HepG2 (cell line): ENCODE results near the gene GAS2L1. TPM values are rescaled to one million over a fixed set of nuclear protein-coding genes. Genes with fewer than 3 reads are reported as not detected.

Experiments
- ATAC-seq: fragments of 200-7000 bp; cut with Tn5 transposase; 3 replicates; pipeline ENCODE4 v1.9.1; 2020; ENCODE audit warnings: mild to moderate bottlenecking, moderate library complexity
- BruUV-seq: library from RNA; stranded (reverse); fragments of 400-500 nt; replicated peaks from 2 replicates; lab custom pipeline; 2021; lab: Mats Ljungman, UMichigan
- CTCF ChIA-PET: fragments of 300-600 bp; formaldehyde crosslinking; extraction: SDS; loops from one replicate; lab custom pipeline; 2021; ENCODE audit warnings: low total read pairs, inconsistent platforms, low intra/inter-chr PET ratio; lab: Yijun Ruan, JAX
- POLR2A ChIA-PET: fragments of 350-600 bp; sonication (Branson Sonifier 250); formaldehyde crosslinking; loops from one replicate; lab custom pipeline; 2020; ENCODE audit warnings: antibody characterized with exemption, inconsistent platforms; lab: Yijun Ruan, JAX
- DNase-seq: peaks from one replicate; pipeline ENCODE4 v3.0.0-alpha.2; 2015; ENCODE audit warnings: low spot score
- FAIRE-seq: peaks from 3 replicates; lab custom pipeline; 2011; peaks lifted over from hg19 to GRCh38; lab: Jason Lieb, UNC
- H2AFZ ChIP-seq: one replicate; pipeline ENCODE4 v1.6.1; 2011; ENCODE audit warnings: low read length, inconsistent platforms
- H3K27ac ChIP-seq: fragments of 300-600 bp; 3 replicates; pipeline ENCODE4 v1.8.0; 2011; ENCODE audit warnings: mixed run types, mild to moderate bottlenecking, mixed read lengths, low read length, inconsistent platforms; ENCODE audit not compliant: insufficient read depth; ENCODE audit errors: extremely low read length
- H3K27me3 ChIP-seq, 2 experiments: fragments of 200-600 bp in 1 of 2; 2 replicates in 1 of 2; 3 replicates in 1 of 2; pipeline versions ENCODE4 v1.6.0 to v1.8.0; 2011; ENCODE audit warnings: low read length in 2 of 2, mild to moderate bottlenecking in 2 of 2, moderate library complexity in 2 of 2, inconsistent platforms in 1 of 2; ENCODE audit not compliant: insufficient read depth in 2 of 2, control insufficient read depth in 1 of 2
- H3K36me3 ChIP-seq, 2 experiments: fragments of 200-600 bp in 1 of 2; replicated peaks in 1 of 2; 2 replicates in 1 of 2; 3 replicates in 1 of 2; pipeline versions ENCODE4 v1.5.1 to v1.8.0; 2011; ENCODE audit warnings: low read length in 2 of 2, inconsistent platforms in 1 of 2; ENCODE audit not compliant: insufficient read depth in 2 of 2, control insufficient read depth in 1 of 2
- H3K4me1 ChIP-seq: 2 replicates; pipeline ENCODE4 v1.5.1; 2012; ENCODE audit warnings: low read length, inconsistent platforms; ENCODE audit not compliant: insufficient read depth
- H3K4me2 ChIP-seq: 2 replicates; pipeline ENCODE4 v1.6.0; 2011; ENCODE audit warnings: low read depth, low read length, inconsistent platforms
- H3K4me3 ChIP-seq, 3 experiments: fragments of 200-600 bp in 1 of 3; sonication (generic), shearing (Covaris generic) in 1 of 3; replicated peaks in 1 of 3; 2 replicates each; pipeline ENCODE4 v1.5.1; 2011 to 2016; ENCODE audit warnings: low read length in 3 of 3, inconsistent platforms in 2 of 3, low read depth in 2 of 3, mild to moderate bottlenecking in 2 of 3, control low read depth in 1 of 3, mixed read lengths in 1 of 3; ENCODE audit not compliant: insufficient read depth in 1 of 3
- H3K79me2 ChIP-seq: one replicate; pipeline ENCODE4 v1.6.1; 2011; ENCODE audit warnings: low read length, inconsistent platforms; ENCODE audit not compliant: insufficient read depth
- H3K9ac ChIP-seq: 2 replicates; pipeline ENCODE4 v1.6.0; 2011; ENCODE audit warnings: mild to moderate bottlenecking, low read depth, low read length, inconsistent platforms; ENCODE audit not compliant: insufficient read depth
- H3K9me3 ChIP-seq: 2 replicates; pipeline ENCODE4 v1.5.1; 2012; ENCODE audit warnings: mild to moderate bottlenecking, low read length
- H4K20me1 ChIP-seq: 2 replicates; pipeline ENCODE4 v1.6.0; 2011; ENCODE audit warnings: inconsistent platforms, mild to moderate bottlenecking, low read length, moderate library complexity; ENCODE audit not compliant: insufficient read depth
- CCAR2 ChIP-seq: fragments of 200-400 bp; formaldehyde crosslinking; optimal IDR thresholded peaks from 2 replicates; pipeline ENCODE3; 2018; ENCODE audit warnings: low read depth, mild to moderate bottlenecking, low read length, moderate library complexity
- KLF9 ChIP-seq: IDR thresholded peaks from 2 replicates; pipeline ENCODE4 v1.6.1; 2016; ENCODE audit warnings: low read depth
- MIER2 ChIP-seq: IDR thresholded peaks from 2 replicates; pipeline ENCODE4 v1.6.1; 2016; ENCODE audit warnings: missing biosample characterization, missing genetic modification reagents
- MXI1 ChIP-seq: IDR thresholded peaks from 3 replicates; pipeline ENCODE4 v1.6.1; 2012; ENCODE audit warnings: low read depth, low read length, inconsistent platforms, borderline replicate concordance
- SKI ChIP-seq: fragments of 450-650 bp; IDR thresholded peaks from one replicate; pipeline ENCODE4 v1.6.1; 2018; ENCODE audit warnings: mild to moderate bottlenecking; ENCODE audit not compliant: partially characterized antibody
- SUZ12 ChIP-seq: fragments of 150-350 bp; IDR thresholded peaks from 2 replicates; pipeline ENCODE4 v1.6.1; 2014; ENCODE audit warnings: low read depth, low read length
- ZHX1 ChIP-seq: sonication (generic); formaldehyde crosslinking; IDR thresholded peaks from 2 replicates; pipeline ENCODE4 v1.8.1; 2022; ENCODE audit warnings: low read depth, mild to moderate bottlenecking, missing genetic modification reagents
- ZMYM2 ChIP-seq: sonication (generic); formaldehyde crosslinking; IDR thresholded peaks from 2 replicates; pipeline ENCODE4 v1.8.0; 2022; ENCODE audit warnings: mild to moderate bottlenecking, missing genetic modification reagents
- ZNF331 ChIP-seq: sonication (generic); formaldehyde crosslinking; IDR thresholded peaks from 2 replicates; pipeline ENCODE4 v1.4.0; 2020; ENCODE audit warnings: missing genetic modification reagents
- ZNF451 ChIP-seq: sonication (generic); formaldehyde crosslinking; IDR thresholded peaks from 2 replicates; pipeline ENCODE4 v1.5.0; 2020; ENCODE audit warnings: mild to moderate bottlenecking, missing genetic modification reagents
- ZNF530 ChIP-seq: sonication (generic); formaldehyde crosslinking; IDR thresholded peaks from 2 replicates; pipeline ENCODE4 v1.5.0; 2020; ENCODE audit warnings: low read depth, mild to moderate bottlenecking, missing genetic modification reagents
- ZNF609 ChIP-seq: sonication (generic); formaldehyde crosslinking; IDR thresholded peaks from 2 replicates; pipeline ENCODE4 v1.4.0; 2020; ENCODE audit warnings: mild to moderate bottlenecking, missing genetic modification reagents, borderline replicate concordance
- ZSCAN22 ChIP-seq: sonication (generic); formaldehyde crosslinking; IDR thresholded peaks from 2 replicates; pipeline ENCODE4 v1.4.0; 2020; ENCODE audit warnings: mild to moderate bottlenecking, missing genetic modification reagents
- WGBS: methylation state at CpG from one replicate; pipeline ENCODE4 v1.1.6; 2017; ENCODE audit warnings: low lambda C conversion rate; 5-methylcytosine and 5-hydroxymethylcytosine counted together
- in situ Hi-C: cut with HindIII; loops from 2 replicates; pipeline ENCODE4 v1.10.0; 2017; ENCODE audit warnings: low pct_unique_long_range_greater_than_20kb; ENCODE audit not compliant: extremely low pct_ligation_motif_present
- intact Hi-C: fragments of 100-400 bp; cut with micrococcal nuclease; formaldehyde crosslinking; loops from one replicate; pipeline ENCODE4 v1.10.0; 2022; ENCODE audit not compliant: unreplicated experiment
- polyA plus RNA-seq, 8 experiments: library from polyadenylated mRNA; depleted of rRNA in 3 of 8; stranded (reverse) in 7 of 8; unstranded in 1 of 8; fragments of >200 nt; fragmentation: Illumina TruSeq in 4 of 8; extraction: Trizol in 4 of 8; gene quantifications; 2 replicates each; pipeline versions ENCODE4 v1.2.1 to v1.2.3, GENCODE V29; 2011 to 2016; ENCODE audit warnings: low read depth in 4 of 8, missing spikeins in 1 of 8, mixed read lengths in 1 of 8; ENCODE audit not compliant: insufficient read depth in 1 of 8
- total RNA-seq, 5 experiments: library from RNA; depleted of rRNA; stranded (reverse); fragments of >200 nt; fragmentation: Illumina TruSeq; extraction: Trizol; gene quantifications; 2 replicates each; pipeline ENCODE4 v1.2.3, GENCODE V29; 2016; ENCODE audit warnings: low read depth in 1 of 5

Gene GAS2L1
- total and polyA plus RNA-seq, 2 of the 13 experiments (the other 11 are each of a cell fraction or from before 2014, with no cell fraction given), result 1.8 to 3.3 TPM

- no peak for ATAC-seq
- CTCF ChIA-PET, result no interaction called here
- TF ChIP-seq SUZ12, result no peak
- no peak for TF ChIP-seq MXI1
- Histone ChIP-seq H3K27ac (no peak overlapping the region), H2AFZ (no peak overlapping the region), H3K4me3 (no peak overlapping the region), H3K9ac (no peak overlapping the region), H3K4me2 (no peak overlapping the region), H3K36me3 (peaks cover 27 to 69% of the 10 kb centered on the region in 2 experiments), H3K9me3 (no peaks in the 10 kb centered on the region), H3K27me3 (no peaks in the 10 kb centered on the region), H3K4me1 (no peaks in the 10 kb centered on the region), H4K20me1 (no peaks in the 10 kb centered on the region), H3K79me2 (no peaks in the 10 kb centered on the region)
- WGBS, result 96% methylated on average over 10 of the region's 11 CpGs
- intact Hi-C loops (no loop called here), in situ Hi-C loops (no loop called here)
- BruUV-seq, result no TSS peak
- no peak for DNase-seq
- FAIRE-seq, result no peak
- POLR2A ChIA-PET, result no interaction called here
Observed at GRCh38 chr22:29353286-29353685, 46.8 kb downstream of the GAS2L1 start.

GRCh38 chr22:29353860-29354259 is 47.4 kb downstream of the GAS2L1 start:
- Histone ChIP-seq H3K79me2 (no peaks in the 10 kb centered on the region), H3K4me1 (no peaks in the 10 kb centered on the region), H3K9ac (no peak overlapping the region), H3K4me3 (no peak overlapping the region), H2AFZ (no peak overlapping the region), H4K20me1 (no peaks in the 10 kb centered on the region), H3K4me2 (no peak overlapping the region), H3K9me3 (no peaks in the 10 kb centered on the region), H3K27me3 (no peaks in the 10 kb centered on the region), H3K36me3 (peaks cover 29 to 69% of the 10 kb centered on the region in 2 experiments; a peak in 4 of 5 replicates), H3K27ac (no peak overlapping the region)
- POLR2A ChIA-PET, result no interaction called here
- DNase-seq (no peak), FAIRE-seq (no peak), ATAC-seq (no peak)
- intact Hi-C loops (no loop called here), in situ Hi-C loops (no loop called here)
- no TSS peak for BruUV-seq
- CTCF ChIA-PET, result no interaction called here
- WGBS, result 95% methylated on average over 4 of the region's 8 CpGs
- TF ChIP-seq ZMYM2 (no peak), SKI (no peak), ZNF451 (CRISPR knock-in tag) (no peak), ZSCAN22 (CRISPR knock-in tag) (no peak), ZNF530 (no peak), ZNF331 (CRISPR knock-in tag) (no peak), KLF9 (no peak), ZNF609 (no peak), CCAR2 (no peak), MIER2 (no peak), ZHX1 (CRISPR knock-in tag) (no peak)
